Muscle of leg (tissue), 11 donors: Measurements from ENCODE around the gene PRG2. TPM values are rescaled to one million over a fixed set of nuclear protein-coding genes. Genes with fewer than 3 reads are reported as not detected.
"Not testable (repeated sequence)": the region's sequence is repeated elsewhere in the genome, so short reads cannot be mapped to it uniquely, and the experiment has no call there.

Experiments
- DNase-seq: peaks from one replicate; pipeline ENCODE4 v3.0.0; 2013
- H3K27ac ChIP-seq: one replicate; pipeline ENCODE4 v1.5.1; 2013; ENCODE audit warnings: mild to moderate bottlenecking, low read length, control low read depth
- H3K27me3 ChIP-seq: one replicate; pipeline ENCODE4 v1.6.1; 2013; ENCODE audit warnings: low read length; ENCODE audit not compliant: control insufficient read depth, insufficient read depth
- H3K36me3 ChIP-seq: one replicate; pipeline ENCODE4 v1.6.1; 2013; ENCODE audit warnings: low read length; ENCODE audit not compliant: control insufficient read depth, insufficient read depth
- H3K4me1 ChIP-seq: one replicate; pipeline ENCODE4 v1.6.1; 2013; ENCODE audit warnings: low read length; ENCODE audit not compliant: control insufficient read depth, insufficient read depth
- H3K4me3 ChIP-seq: one replicate; pipeline ENCODE4 v1.5.1; 2013; ENCODE audit warnings: low read length, control low read depth
- H3K9me3 ChIP-seq: replicated peaks from 2 replicates; pipeline ENCODE4 v1.6.1; 2013; ENCODE audit warnings: low read depth, low read length; ENCODE audit not compliant: control insufficient read depth
- WGBS: methylation state at CpG from one replicate; pipeline ENCODE4 v1.1.5; 2013; ENCODE audit warnings: missing lambda C conversion rate; ENCODE audit not compliant: insufficient coverage; 5-methylcytosine and 5-hydroxymethylcytosine counted together
- polyA plus RNA-seq, 8 donors: library from polyadenylated mRNA; unstranded; fragments of 120-200 nt; gene quantifications; one replicate each; pipeline versions ENCODE4 v1.2.1 to v1.2.3, GENCODE V29; 2013; ENCODE audit warnings: inconsistent platforms in 1 of 8, low replicate concordance in 1 of 8; ENCODE audit not compliant: insufficient read length in 8 of 8, insufficient read depth in 1 of 8
- total RNA-seq: library from RNA; stranded (reverse); fragments of 120-200 nt; gene quantifications from one replicate; pipeline ENCODE4 v1.2.4, GENCODE V29; 2013

The PRG2 gene
- total and polyA plus RNA-seq, 9 donors, result 0.35 to 3.8 (median 1.0) TPM

DNA sequence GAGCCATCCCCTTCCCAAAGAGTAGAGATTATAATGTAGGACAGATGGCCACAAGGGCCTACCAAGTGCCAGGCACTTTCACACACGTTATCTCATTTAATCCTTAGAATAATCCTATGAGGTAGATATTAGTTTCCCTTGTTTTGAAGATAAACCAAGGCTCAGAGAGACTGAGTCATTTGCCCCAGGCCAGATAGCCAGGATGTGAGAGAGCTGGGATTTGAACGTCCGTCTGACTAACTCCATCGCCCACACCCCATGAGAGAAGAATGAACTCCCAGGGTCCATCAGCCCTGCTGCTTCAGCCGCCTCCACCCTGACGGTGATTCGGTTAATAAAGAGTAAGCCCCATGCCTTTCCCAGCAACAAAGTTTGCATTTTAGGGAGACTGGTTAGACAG is 20.2 kb downstream of the PRG2 start:
- Histone ChIP-seq H3K4me3 (no peak overlapping the region), H3K36me3 (no peaks in the 10 kb centered on the region), H3K27me3 (peaks cover 3% of the 10 kb centered on the region), H3K27ac (no peak overlapping the region), H3K9me3 (no peaks in the 10 kb centered on the region), H3K4me1 (no peaks in the 10 kb centered on the region)
- no peak for DNase-seq
- WGBS, result 87% methylated on average over 6 of the region's 7 CpGs

DNA sequence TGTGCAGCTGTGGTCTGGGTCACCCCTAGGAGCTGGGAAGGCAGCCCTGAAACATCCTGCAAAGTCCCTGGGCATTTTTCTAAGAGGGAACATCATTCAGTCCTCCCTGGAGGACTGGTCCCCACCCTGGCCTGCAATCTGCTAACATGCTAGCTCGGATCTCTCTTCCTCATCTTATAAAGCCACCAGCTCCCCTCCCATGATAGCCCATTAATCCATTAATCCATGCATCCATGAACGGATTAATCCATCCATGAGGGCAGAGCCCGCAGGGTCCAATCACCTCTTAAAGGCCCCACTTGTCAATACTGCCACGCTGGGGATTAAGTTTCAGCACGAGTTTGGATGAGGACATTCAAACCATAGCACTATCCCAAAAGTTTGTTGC is 21.6 kb downstream of the PRG2 start:
- 54% methylated on average over 5 of the region's 5 CpGs for WGBS
- Histone ChIP-seq H3K27me3 (peaks cover 3% of the 10 kb centered on the region), H3K4me1 (no peaks in the 10 kb centered on the region), H3K36me3 (no peaks in the 10 kb centered on the region), H3K9me3 (no peaks in the 10 kb centered on the region), H3K4me3 (no peak overlapping the region), H3K27ac (no peak overlapping the region)
- no peak for DNase-seq

DNA sequence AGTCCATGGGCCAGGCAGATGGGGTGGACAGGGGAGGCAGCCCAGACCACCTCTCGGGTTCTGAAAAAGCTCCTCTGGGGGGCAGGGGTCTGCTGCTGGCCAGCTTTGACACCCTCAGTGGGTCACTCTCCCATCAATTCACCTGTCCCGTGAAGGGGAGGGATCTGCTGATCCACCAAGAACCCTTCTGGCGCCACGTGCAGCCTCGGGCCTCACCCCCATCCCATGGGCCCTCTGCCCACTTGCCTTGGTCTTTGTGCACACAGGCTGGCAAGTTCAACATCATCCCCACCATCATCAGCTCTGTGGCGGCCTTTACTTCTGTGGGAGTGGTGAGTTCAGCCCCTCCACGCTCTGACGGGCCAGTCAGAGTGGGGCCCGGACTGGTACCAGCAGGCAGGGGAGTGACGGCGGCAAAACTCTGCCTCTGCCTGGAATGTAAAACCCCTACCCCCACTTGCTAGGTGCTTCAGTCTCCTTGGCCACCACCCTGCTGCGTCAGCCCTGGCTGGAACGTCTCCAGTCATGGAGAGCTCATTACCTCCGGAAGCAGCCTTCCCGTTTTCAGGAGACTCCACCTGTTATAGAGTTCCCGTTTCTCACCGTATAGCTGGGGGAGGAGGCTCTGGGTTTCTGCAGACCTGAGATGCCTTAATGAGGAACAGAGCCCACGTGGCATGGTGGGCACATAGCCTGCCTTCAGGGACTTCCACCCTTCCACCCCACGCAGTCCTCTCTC is 22.2 kb downstream of the PRG2 start:
- H3K4me3 ChIP-seq, result no peak overlapping the region
- no peak for DNase-seq
- WGBS, result 63% methylated on average over 11 of the region's 19 CpGs
- no peak overlapping the region for H3K27ac ChIP-seq
- H3K27me3 ChIP-seq, result peaks cover 3% of the 10 kb centered on the region
- no peaks in the 10 kb centered on the region for H3K36me3 ChIP-seq
- no peaks in the 10 kb centered on the region for H3K9me3 ChIP-seq
- no peaks in the 10 kb centered on the region for H3K4me1 ChIP-seq

DNA sequence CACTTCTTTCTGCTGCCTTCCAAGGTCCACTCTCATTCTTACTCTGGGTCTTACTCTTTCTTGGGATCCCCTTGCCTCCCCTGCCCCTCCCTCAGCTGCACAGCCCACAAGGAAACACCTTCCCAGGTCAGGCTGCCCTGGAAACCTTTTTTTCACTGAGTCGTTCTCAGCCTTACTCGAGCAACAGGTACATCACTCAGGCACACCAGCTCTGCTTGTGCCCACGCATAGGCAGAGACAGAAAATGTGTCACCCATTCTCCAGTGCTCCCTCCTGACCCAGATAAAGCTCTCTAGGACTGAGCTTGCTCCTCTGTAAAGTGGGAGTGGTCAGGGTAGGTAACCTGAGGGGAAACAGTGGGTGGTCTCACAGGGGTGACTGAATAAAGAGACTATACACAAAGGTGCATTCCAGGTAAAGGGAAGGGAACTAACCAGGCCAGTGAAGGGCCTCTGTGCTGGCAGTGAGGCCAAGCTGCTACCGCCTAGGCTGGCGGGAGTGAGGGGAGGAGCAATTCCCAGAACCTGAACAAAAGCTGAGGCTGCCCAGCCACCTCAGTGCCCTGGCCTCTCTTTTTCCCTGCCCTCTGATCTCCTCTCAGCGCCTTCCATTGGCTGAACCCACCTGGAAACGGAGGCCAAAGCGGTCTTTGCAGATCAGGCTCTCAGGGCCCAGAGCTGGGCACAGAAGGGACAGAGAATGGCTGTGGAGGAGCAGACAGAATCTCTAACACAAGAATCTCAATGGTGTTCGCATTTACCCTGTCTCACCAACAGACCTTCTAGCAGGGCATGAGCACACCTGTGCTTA is 25.4 kb downstream of the PRG2 start:
- Histone ChIP-seq H3K27me3 (no peaks in the 10 kb centered on the region), H3K4me3 (no peak overlapping the region), H3K4me1 (peaks cover 10% of the 10 kb centered on the region), H3K27ac (no peak overlapping the region), H3K36me3 (no peaks in the 10 kb centered on the region), H3K9me3 (no peaks in the 10 kb centered on the region)
- WGBS, result 78% methylated on average over 5 of the region's 9 CpGs
- DNase-seq, result no peak

GRCh38 chr11:57363131-57364080 is 27.0 kb downstream of the PRG2 start:
- Histone ChIP-seq H3K27me3 (no peaks in the 10 kb centered on the region), H3K4me3 (no peak overlapping the region), H3K36me3 (no peaks in the 10 kb centered on the region), H3K27ac (no peak overlapping the region), H3K9me3 (no peaks in the 10 kb centered on the region), H3K4me1 (peaks cover 26% of the 10 kb centered on the region)
- 21% methylated on average over 2 of the region's 7 CpGs for WGBS
- peak; percentile 48 for DNase-seq

- H3K27ac ChIP-seq, result no peak overlapping the region
- no peaks in the 10 kb centered on the region for H3K27me3 ChIP-seq
- H3K36me3 ChIP-seq, result no peaks in the 10 kb centered on the region
- DNase-seq, result no peak
- no CpG with 5 or more reads among the region's 3 CpGs for WGBS
- no peaks in the 10 kb centered on the region for H3K9me3 ChIP-seq
- peaks cover 38% of the 10 kb centered on the region for H3K4me1 ChIP-seq
- H3K4me3 ChIP-seq, result no peak overlapping the region
Observed at GRCh38 chr11:57361926-57362325, 28.5 kb downstream of the PRG2 start.

DNA sequence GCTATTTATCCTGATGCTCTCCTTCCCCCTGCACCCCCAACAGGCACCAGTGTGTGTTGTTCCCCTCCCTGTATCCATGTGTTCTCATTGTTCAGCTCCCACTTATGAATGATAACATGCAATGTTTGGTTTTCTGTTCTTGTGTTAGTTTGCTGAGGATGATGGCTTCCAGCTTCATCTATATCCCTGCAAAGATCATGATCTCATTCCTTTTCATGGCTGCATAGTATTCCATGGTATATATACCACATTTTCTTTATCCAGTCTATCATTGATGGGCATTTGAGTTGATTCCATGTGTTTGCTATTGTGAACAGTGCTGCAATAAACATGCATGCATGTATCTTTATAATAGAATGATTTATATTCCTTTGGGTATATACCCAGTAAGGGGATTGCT is 29.0 kb downstream of the PRG2 start:
- not testable (repeated sequence) for H3K27ac ChIP-seq, DNase-seq, H3K9me3 ChIP-seq, H3K36me3 ChIP-seq, H3K4me3 ChIP-seq, H3K27me3 ChIP-seq
- H3K4me1 ChIP-seq, result peaks cover 38% of the 10 kb centered on the region

DNA sequence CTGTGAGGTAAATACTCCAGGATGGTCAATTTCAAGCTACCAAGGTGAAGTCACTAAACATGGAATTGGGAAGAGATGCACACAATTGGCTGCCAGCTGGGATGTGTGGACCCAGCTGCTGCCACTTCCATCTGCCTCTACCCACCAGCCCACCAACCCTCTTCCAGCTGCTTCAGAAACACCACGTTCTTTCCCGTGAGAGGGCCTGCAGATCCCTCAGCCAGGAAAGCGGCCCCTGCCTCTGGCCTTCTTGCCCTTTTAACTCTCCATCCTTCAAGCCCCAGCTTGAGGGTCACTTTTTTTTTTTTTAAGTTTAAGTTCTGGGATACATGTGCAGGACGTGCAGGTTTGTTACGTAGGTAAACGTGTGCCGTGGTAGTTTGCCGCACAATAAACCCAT is 29.5 kb downstream of the PRG2 start:
- peaks cover 38% of the 10 kb centered on the region for H3K4me1 ChIP-seq
- no peaks in the 10 kb centered on the region for H3K27me3 ChIP-seq
- no peak overlapping the region for H3K4me3 ChIP-seq
- no peak for DNase-seq
- H3K36me3 ChIP-seq, result no peaks in the 10 kb centered on the region
- H3K9me3 ChIP-seq, result no peaks in the 10 kb centered on the region
- 76% methylated on average over 6 of the region's 8 CpGs for WGBS
- H3K27ac ChIP-seq, result no peak overlapping the region

- Histone ChIP-seq H3K9me3 (no peaks in the 10 kb centered on the region), H3K27me3 (no peaks in the 10 kb centered on the region), H3K4me1 (peaks cover 38% of the 10 kb centered on the region), H3K4me3 (no peak overlapping the region), H3K36me3 (no peaks in the 10 kb centered on the region), H3K27ac (peak overlapping the region; percentile 85)
- DNase-seq, result peak; percentile 82
- WGBS, result 64% methylated on average over 4 of the region's 9 CpGs
Observed at GRCh38 chr11:57359896-57360690, 30.4 kb downstream of the PRG2 start.
